Measurements from ENCODE around the gene RFESD.

GRCh38 chr5:95600557-95600956 is 46.0 kb upstream of the RFESD start:
- TF ChIP-seq RAD21 (IDR thresholded peaks at IDR 0.05 in 1 of 2, conservative IDR thresholded peaks at IDR 0.05 in 1 of 2; ENCODE audit: low read depth in 2 of 2, low read length in 2 of 2): no peak
- no peak for TF ChIP-seq POLR2AphosphoS5 (IDR thresholded peaks at IDR 0.05; ENCODE audit: low read depth, low read length)
- TF ChIP-seq CHD2 (IDR thresholded peaks at IDR 0.05; ENCODE audit: low read length): no peak
- TF ChIP-seq CTCF (IDR thresholded peaks at IDR 0.05; ENCODE audit: control extremely low read depth in 1 of 3, insufficient read depth in 1 of 3, low read depth in 1 of 3, low read length in 3 of 3): no peak
- no peak for TF ChIP-seq EP300 (IDR thresholded peaks at IDR 0.05; ENCODE audit: borderline replicate concordance in 1 of 2, low read depth in 2 of 2, low read length in 2 of 2)
- no peak for TF ChIP-seq SP1 (IDR thresholded peaks at IDR 0.05; ENCODE audit: low read depth, low read length)
- TF ChIP-seq SRF (IDR thresholded peaks at IDR 0.05; ENCODE audit: low read depth, low read length): no peak

All from H1 (cell line).